HTR-8/SVneo (cell line): Measurements from ENCODE around the gene NPIPB4.
"Not testable (repeated sequence)": the region's sequence is repeated elsewhere in the genome, so short reads cannot be mapped to it uniquely, and the experiment has no call there.

Experiments
- DNase-seq: peaks from one replicate; pipeline ENCODE4 v3.0.0; 2011; ENCODE audit warnings: low spot score, mixed read lengths; ENCODE audit not compliant: insufficient read length
- FAIRE-seq: peaks from 2 replicates; lab custom pipeline; 2011; peaks lifted over from hg19 to GRCh38; lab: Jason Lieb, UNC

The NPIPB4 gene

GRCh38 chr16:21857656-21858055 lies at the start of gene NPIPB4:
TSS of gene NPIPB4 (minus strand) at chr16:21857756. CDS start at chr16:21857378, 378 bp downstream.
- not testable (repeated sequence) for FAIRE-seq, DNase-seq

- not testable (repeated sequence) for FAIRE-seq, DNase-seq
Measured at GRCh38 chr16:21898998-21899397, 41.4 kb upstream of the NPIPB4 start.

- FAIRE-seq, DNase-seq: not testable (repeated sequence)
Measured at GRCh38 chr16:21881988-21882387, 24.4 kb upstream of the NPIPB4 start.

- not testable (repeated sequence) for FAIRE-seq, DNase-seq
Measured at GRCh38 chr16:21837186-21837585, 20.4 kb downstream of the NPIPB4 start.

- not testable (repeated sequence) for DNase-seq, FAIRE-seq
Measured at GRCh38 chr16:21836334-21836733, 21.2 kb downstream of the NPIPB4 start.

GRCh38 chr16:21835747-21836146 lies 21.8 kb downstream of the NPIPB4 start:
- not testable (repeated sequence) for DNase-seq, FAIRE-seq

GRCh38 chr16:21834211-21834610 lies 23.3 kb downstream of the NPIPB4 start:
- not testable (repeated sequence) for DNase-seq, FAIRE-seq

GRCh38 chr16:21829929-21830328 lies 27.6 kb downstream of the NPIPB4 start:
- not testable (repeated sequence) for DNase-seq, FAIRE-seq

- DNase-seq, FAIRE-seq: not testable (repeated sequence)
Measured at GRCh38 chr16:21826067-21826706, 31.4 kb downstream of the NPIPB4 start.

- not testable (repeated sequence) for FAIRE-seq, DNase-seq
Measured at GRCh38 chr16:21825526-21825925, 32.0 kb downstream of the NPIPB4 start.

GRCh38 chr16:21823258-21823657 lies 34.3 kb downstream of the NPIPB4 start:
- not testable (repeated sequence) for DNase-seq, FAIRE-seq

GRCh38 chr16:21820908-21821465 lies 36.6 kb downstream of the NPIPB4 start:
- peak; percentile 1 for DNase-seq
- FAIRE-seq: not testable (repeated sequence)

GRCh38 chr16:21820028-21820907 lies 37.3 kb downstream of the NPIPB4 start:
- DNase-seq: peak; percentile 39
- FAIRE-seq: not testable (repeated sequence)

GRCh38 chr16:21819617-21820016 lies 37.9 kb downstream of the NPIPB4 start:
- not testable (repeated sequence) for DNase-seq, FAIRE-seq

GRCh38 chr16:21817012-21817411 lies 40.5 kb downstream of the NPIPB4 start:
- not testable (repeated sequence) for DNase-seq, FAIRE-seq

- DNase-seq, FAIRE-seq: not testable (repeated sequence)
Measured at GRCh38 chr16:21815694-21816093, 41.9 kb downstream of the NPIPB4 start.

- FAIRE-seq, DNase-seq: not testable (repeated sequence)
Measured at GRCh38 chr16:21802375-21802663, 55.2 kb downstream of the NPIPB4 start.

- FAIRE-seq: not testable (repeated sequence)
Measured at GRCh38 chr16:21801538-21802374, 55.8 kb downstream of the NPIPB4 start.

GRCh38 chr16:21798601-21799000 lies 59.0 kb downstream of the NPIPB4 start:
- not testable (repeated sequence) for FAIRE-seq, DNase-seq

More at GRCh38 chr16:21801538-21802374, 55.8 kb downstream of the NPIPB4 start:
- DNase-seq: not testable (repeated sequence)
